Heart right ventricle (tissue), 16 donors: ENCODE measurements around the gene EARS2. TPM values are rescaled to one million over a fixed set of nuclear protein-coding genes. Genes with fewer than 3 reads are reported as not detected.

Source experiments
- ATAC-seq, 8 donors: fragments of 200-7000 bp; cut with Tn5 transposase; one replicate each; pipeline ENCODE4 v1.9.1; 2020; ENCODE audit warnings: mild to moderate bottlenecking in 8 of 8, moderate library complexity in 8 of 8, moderate number of reproducible peaks in 1 of 8
- DNase-seq, 2 donors: peaks; one replicate each; pipeline ENCODE4 v3.0.0-alpha.2; 2020
- H3K27ac ChIP-seq, 10 donors: fragments of 200-600 bp; sonication (generic) in 2 of 10; one replicate each; pipeline versions ENCODE4 v1.5.0 to v1.8.0; 2020 to 2022; ENCODE audit warnings: mild to moderate bottlenecking in 3 of 10
- H3K27me3 ChIP-seq, 7 donors: fragments of 200-600 bp; one replicate each; pipeline ENCODE4 v1.8.0; 2021 to 2022; ENCODE audit warnings: mild to moderate bottlenecking in 2 of 7
- H3K36me3 ChIP-seq, 9 donors: fragments of 200-600 bp; sonication (generic) in 1 of 9; one replicate each; pipeline versions ENCODE4 v1.5.0 to v1.8.0; 2020 to 2022; ENCODE audit warnings: mild to moderate bottlenecking in 2 of 9
- H3K4me1 ChIP-seq, 9 donors: fragments of 200-600 bp; sonication (generic) in 1 of 9; one replicate each; pipeline versions ENCODE4 v1.5.0 to v1.8.0; 2020 to 2022; ENCODE audit warnings: mild to moderate bottlenecking in 4 of 9
- H3K4me3 ChIP-seq, 10 donors: fragments of 200-600 bp; sonication (generic) in 2 of 10; one replicate each; pipeline versions ENCODE4 v1.5.0 to v1.8.0; 2020 to 2022; ENCODE audit warnings: mild to moderate bottlenecking in 7 of 10, moderate library complexity in 2 of 10
- H3K9me3 ChIP-seq, 11 donors: fragments of 200-600 bp in 10 of 11; sonication (generic) in 2 of 11; one replicate each; pipeline versions ENCODE4 v1.5.0 to v1.8.0; 2013 to 2022; ENCODE audit warnings: mild to moderate bottlenecking in 2 of 11, control low read depth in 1 of 11, moderate library complexity in 1 of 11
- CTCF ChIP-seq, 9 donors: fragments of 200-600 bp; sonication (generic) in 2 of 9; IDR thresholded peaks; one replicate each; pipeline versions ENCODE4 v1.5.0 to v1.8.0; 2021 to 2022; ENCODE audit warnings: antibody characterized with exemption in 9 of 9, mild to moderate bottlenecking in 5 of 9, moderate library complexity in 1 of 9
- WGBS, 2 donors: extraction: QIAGEN DNeasy Blood & Tissue Kit; methylation state at CpG; one replicate each; pipeline ENCODE4 v1.1.7; 2013; ENCODE audit warnings: inconsistent platforms in 1 of 2; 5-methylcytosine and 5-hydroxymethylcytosine counted together
- intact Hi-C, 10 donors: fragments of 100-400 bp; cut with DNase I; formaldehyde crosslinking; loops; one replicate each; pipeline versions ENCODE4 v1.11.1 to v1.14.2; 2022
- polyA plus RNA-seq, 2 donors: library from polyadenylated mRNA; stranded (reverse); fragments of 200-250 nt; gene quantifications; one replicate each; pipeline ENCODE4 v1.2.3, GENCODE V29; 2013
- total RNA-seq, 10 donors: library from RNA; stranded (reverse); fragmentation: NEBNext Ultra II Directional in 3 of 10; extraction: Animal tissue kit (Norgen Biotek cat#: 25700) in 3 of 10; gene quantifications; one replicate each; pipeline versions ENCODE4 v1.2.1 to v1.2.4, GENCODE V29; 2021 to 2023
- donor health status: Arrhythmogenic right ventricular cardiomyopathy.
- donor health status: ischemic (EF 13 %, LVEDD 7.1; RV severe dilation, severe dysfunction).
- donor health status: healthy with polysubstance abuse.
- donor health status: DM: no; HTN: yes; CAD: no.
- donor health status: DM: no; HTN: no; CAD: no.
- donor health status: ischemic (EF 25% LVEDD 6.9; RV normal size, moderate dysfunction).
- donor health status: ischemic (EF 25% LVEDD 5.7; RV mildly dilated, moderate dysfunction).
- donor health status: healthy.
- donor health status: DM: yes; HTN: yes; CAD: no.
- donor health status: Ischemic cardiomyopathy.
- donor health status: ischemic (EF 35%, LVEDD 5.7; RV mildly dilated, moderate dysfunction).
- donor health status: nonischemic (EF 11% LVEDD 7.7; RV severe dilation, severe dysfunction).
- donor health status: DM: yes; HTN: yes; CAD: no.
- donor health status: PGD.
- donor health status: ischemic (EF 29% LVEDD 5.4; RV normal size, mild dysfunction).
- donor health status: nonischemic (EF 23%, LVEDD 6.1; RV moderate dilation, normal function).

EARS2 gene
- total and polyA plus RNA-seq, 12 donors: 13.7 to 28.7 (median 21.7) TPM

GRCh38 chr16:23496821-23497542 is 60.2 kb downstream of the EARS2 start:
- H3K27ac ChIP-seq: peak overlapping the region in 6 of 10 donors; percentile 0 to 68 (median 54)
- ATAC-seq: peak in 6 of 8 donors; percentile 38 to 57 (median 44)
- peaks cover 2 to 61% (median 32%) of the 10 kb centered on the region in 9 donors for H3K4me1 ChIP-seq
- DNase-seq: no peak
- no peaks in the 10 kb centered on the region for H3K27me3 ChIP-seq
- 26 to 33% methylated on average over 12 of the region's 12 CpGs for WGBS, 2 donors
- peaks cover 0 to 50% (median 25%) of the 10 kb centered on the region in 9 donors for H3K36me3 ChIP-seq
- intact Hi-C loops: loop anchor here in 1 of 10 donors (5.0 kb wide), 1 partner anchor 60 kb away; the partner anchor contains the start of genes EARS2 and UBFD1
- no peak for TF ChIP-seq CTCF (IDR thresholded peaks at IDR 0.05)
- no peaks in the 10 kb centered on the region for H3K9me3 ChIP-seq
- H3K4me3 ChIP-seq: no peak overlapping the region

GRCh38 chr16:23495671-23496070 is 61.5 kb downstream of the EARS2 start:
- ATAC-seq (no peak), DNase-seq (no peak)
- Histone ChIP-seq H3K4me3 (no peak overlapping the region), H3K27me3 (no peaks in the 10 kb centered on the region), H3K27ac (no peak overlapping the region), H3K36me3 (peaks cover 0 to 63% (median 25%) of the 10 kb centered on the region in 9 donors), H3K4me1 (peaks cover 2 to 60% (median 35%) of the 10 kb centered on the region in 9 donors), H3K9me3 (no peaks in the 10 kb centered on the region)
- intact Hi-C loops: loop anchor here in 1 of 10 donors (5.0 kb wide), 1 partner anchor 62 kb away; the partner anchor contains the start of genes EARS2 and UBFD1
- 98 to 99% methylated on average over 4 of the region's 4 CpGs for WGBS, 2 donors
- TF ChIP-seq CTCF (IDR thresholded peaks at IDR 0.05): no peak

GRCh38 chr16:23494188-23494587 is 63.0 kb downstream of the EARS2 start:
- DNase-seq (no peak), ATAC-seq (peak in 1 of 8 donors; percentile 31)
- peak overlapping the region in 1 of 10 donors; percentile 41 for H3K27ac ChIP-seq
- no peak for TF ChIP-seq CTCF (IDR thresholded peaks at IDR 0.05)
- intact Hi-C loops: no loop called here
- peaks cover 0 to 75% (median 27%) of the 10 kb centered on the region in 9 donors for H3K36me3 ChIP-seq
- H3K4me1 ChIP-seq: peaks cover 2 to 46% (median 29%) of the 10 kb centered on the region in 9 donors
- no peaks in the 10 kb centered on the region for H3K27me3 ChIP-seq
- no peak overlapping the region for H3K4me3 ChIP-seq
- whole genome bisulfite sequencing, 2 donors: 82 to 88% methylated on average over 11 of the region's 11 CpGs
- H3K9me3 ChIP-seq: no peaks in the 10 kb centered on the region

GRCh38 chr16:23491490-23492391 is 65.4 kb downstream of the EARS2 start:
- DNase-seq: no peak
- no peak for TF ChIP-seq CTCF (IDR thresholded peaks at IDR 0.05)
- intact Hi-C loops: no loop called here
- peaks cover 0 to 27% (median 9%) of the 10 kb centered on the region in 9 donors for H3K4me1 ChIP-seq
- no peak overlapping the region for H3K4me3 ChIP-seq
- ATAC-seq: peak in 3 of 8 donors; percentile 23 to 29 (median 29)
- H3K36me3 ChIP-seq: peaks cover 0 to 99% (median 45%) of the 10 kb centered on the region in 9 donors
- no peaks in the 10 kb centered on the region for H3K27me3 ChIP-seq
- no peaks in the 10 kb centered on the region for H3K9me3 ChIP-seq
- WGBS, 2 donors: 66 to 73% methylated on average over 14 of the region's 14 CpGs
- peak overlapping the region in 4 of 10 donors; percentile 5 to 59 (median 32) for H3K27ac ChIP-seq
